K562 (cell line): Measurements from ENCODE around the gene USP13. TPM values are rescaled to one million over a fixed set of nuclear protein-coding genes. Genes with fewer than 3 reads are reported as not detected.

ENCODE experiments used
- ATAC-seq: fragments of 200-7000 bp; cut with Tn5 transposase; 3 replicates; pipeline ENCODE4 v1.9.1; 2020; ENCODE audit warnings: moderate library complexity
- BruUV-seq: library from RNA; stranded (reverse); fragments of 400-500 nt; replicated peaks from 2 replicates; lab custom pipeline; 2021; lab: Mats Ljungman, UMichigan
- CTCF ChIA-PET: fragments of 300-600 bp; formaldehyde crosslinking; extraction: SDS; loops from one replicate; lab custom pipeline; 2021; ENCODE audit warnings: low intra/inter-chr PET ratio; lab: Yijun Ruan, JAX
- POLR2A ChIA-PET: fragments of 300-600, 350-650 bp; sonication (Branson Sonifier 250); formaldehyde crosslinking; extraction: SDS; loops from one replicate; lab custom pipeline; 2021; ENCODE audit warnings: antibody characterized with exemption, inconsistent platforms; lab: Yijun Ruan, JAX
- DNase-seq, 4 experiments: peaks; one replicate each; pipeline versions ENCODE4 v3.0.0 to v3.0.0-alpha.2; 2011 to 2018; ENCODE audit warnings: low spot score in 3 of 4, mixed read lengths in 3 of 4; ENCODE audit errors: extremely low read depth in 1 of 4
- FAIRE-seq: peaks from 2 replicates; lab custom pipeline; 2011; peaks lifted over from hg19 to GRCh38; lab: Jason Lieb, UNC
- H2AFZ ChIP-seq: 2 replicates; pipeline ENCODE4 v1.6.0; 2011; ENCODE audit warnings: low read depth, low read length, control low read depth, inconsistent platforms
- H3K27ac ChIP-seq: fragments of 200-600 bp; 3 replicates; pipeline ENCODE4 v1.8.0; 2011; ENCODE audit warnings: low read depth, mild to moderate bottlenecking, control low read depth, inconsistent platforms, low read length, moderate library complexity, mixed read lengths; ENCODE audit errors: extremely low read depth
- H3K27me3 ChIP-seq, 2 experiments: fragments of 300-600 bp in 1 of 2; 2 replicates in 1 of 2; 3 replicates in 1 of 2; pipeline versions ENCODE4 v1.6.0 to v1.8.0; 2011; ENCODE audit warnings: inconsistent platforms in 2 of 2, low read length in 2 of 2, mild to moderate bottlenecking in 1 of 2, mixed read lengths in 1 of 2, moderate library complexity in 1 of 2; ENCODE audit not compliant: control insufficient read depth in 2 of 2, insufficient read depth in 2 of 2
- H3K36me3 ChIP-seq: fragments of 300-600 bp; 3 replicates; pipeline ENCODE4 v1.8.0; 2011; ENCODE audit warnings: mild to moderate bottlenecking, low read length, inconsistent platforms; ENCODE audit not compliant: control insufficient read depth, insufficient read depth
- H3K4me1 ChIP-seq, 2 experiments: fragments of 200-600 bp in 1 of 2; replicated peaks in 1 of 2; 2 replicates in 1 of 2; 3 replicates in 1 of 2; pipeline versions ENCODE4 v1.5.1 to v1.8.0; 2011; ENCODE audit warnings: inconsistent platforms in 2 of 2, low read length in 2 of 2, mild to moderate bottlenecking in 1 of 2, mixed read lengths in 1 of 2, moderate library complexity in 1 of 2; ENCODE audit not compliant: control insufficient read depth in 2 of 2, insufficient read depth in 2 of 2
- H3K4me2 ChIP-seq: 2 replicates; pipeline ENCODE4 v1.6.1; 2011; ENCODE audit warnings: low read length, control low read depth, inconsistent platforms, mixed read lengths; ENCODE audit not compliant: insufficient read depth
- H3K4me3 ChIP-seq: fragments of 200-600 bp; sonication (generic), shearing (Covaris generic); 2 replicates; pipeline ENCODE4 v1.5.1; 2016; ENCODE audit warnings: control low read depth, inconsistent platforms
- H3K79me2 ChIP-seq: fragments of 200-600 bp; 3 replicates; pipeline ENCODE4 v1.8.0; 2011; ENCODE audit warnings: low read length, inconsistent platforms; ENCODE audit not compliant: control insufficient read depth, insufficient read depth
- H3K9ac ChIP-seq, 2 experiments: 2 replicates each; pipeline versions ENCODE4 v1.6.0 to v1.6.1; 2011; ENCODE audit warnings: low read depth in 2 of 2, low read length in 2 of 2, control low read depth in 1 of 2, inconsistent platforms in 1 of 2, mild to moderate bottlenecking in 1 of 2, mixed read lengths in 1 of 2; ENCODE audit not compliant: insufficient read depth in 1 of 2
- H3K9me1 ChIP-seq: one replicate; pipeline ENCODE4 v1.6.0; 2011; ENCODE audit warnings: inconsistent platforms, mild to moderate bottlenecking, low read length, moderate library complexity; ENCODE audit not compliant: control insufficient read depth, insufficient read depth
- H3K9me3 ChIP-seq: replicated peaks from 2 replicates; pipeline ENCODE4 v1.5.1; 2011; ENCODE audit warnings: low read depth, low read length, inconsistent platforms; ENCODE audit not compliant: control insufficient read depth, insufficient read depth
- H4K20me1 ChIP-seq: replicated peaks from 2 replicates; pipeline ENCODE4 v1.6.1; 2011; ENCODE audit warnings: low read length, inconsistent platforms, mixed read lengths; ENCODE audit not compliant: control insufficient read depth, insufficient read depth
- CGGBP1 ChIP-seq: fragments of 250-450 bp; sonication (Bioruptor Pico); IDR thresholded peaks from 2 replicates; pipeline ENCODE4 v1.9.0; 2021; ENCODE audit warnings: mild to moderate bottlenecking
- ILF3 ChIP-seq: fragments of 450-650 bp; IDR thresholded peaks from 2 replicates; pipeline ENCODE4 v1.6.1; 2018; ENCODE audit warnings: antibody characterized with exemption, mild to moderate bottlenecking, moderate library complexity, borderline replicate concordance
- MEIS2 ChIP-seq: fragments of 450-650 bp; IDR thresholded peaks from 2 replicates; pipeline ENCODE4 v1.6.1; 2014; ENCODE audit warnings: mild to moderate bottlenecking; ENCODE audit not compliant: partially characterized antibody
- NBN ChIP-seq: fragments of 450-650 bp; IDR thresholded peaks from 2 replicates; pipeline ENCODE4 v1.6.1; 2016; ENCODE audit warnings: low read depth, mild to moderate bottlenecking
- NCOA1 ChIP-seq: fragments of 450-650 bp; IDR thresholded peaks from 2 replicates; pipeline ENCODE4 v1.6.1; 2016; ENCODE audit warnings: low read depth
- SFPQ ChIP-seq: fragments of 200-400 bp; formaldehyde crosslinking; IDR thresholded peaks from 2 replicates; pipeline ENCODE4 v1.6.1; 2017; ENCODE audit warnings: mild to moderate bottlenecking, low read depth, low read length, moderate library complexity
- SRSF9 ChIP-seq: fragments of 200-400 bp; formaldehyde crosslinking; IDR thresholded peaks from 2 replicates; pipeline ENCODE4 v1.6.1; 2017; ENCODE audit warnings: low read depth, low read length, borderline replicate concordance
- XRCC4 ChIP-seq: IDR thresholded peaks from one replicate; pipeline ENCODE4 v1.6.1; 2011; ENCODE audit not compliant: insufficient read depth, insufficient read length; ENCODE audit errors: extremely low read depth
- WGBS: fragments of 100-300 bp; shearing (Covaris generic); methylation state at CpG from one replicate; pipeline ENCODE4 v1.1.6; 2016; ENCODE audit warnings: low coverage, mixed read lengths; ENCODE audit not compliant: insufficient coverage; ENCODE audit errors: missing lambda C conversion rate; 5-methylcytosine and 5-hydroxymethylcytosine counted together
- in situ Hi-C: fragments of 300-500 bp; cut with MboI; formaldehyde crosslinking; loops from 4 replicates; pipeline ENCODE4 v1.15.0; 2018; ENCODE audit warnings: inconsistent platforms, mixed read lengths
- intact Hi-C: fragments of 100-400 bp; cut with micrococcal nuclease; formaldehyde crosslinking; loops from 2 replicates; pipeline ENCODE4 v1.14.2; 2022
- polyA plus RNA-seq, 8 experiments: library from polyadenylated mRNA; depleted of rRNA in 4 of 8; stranded (reverse) in 5 of 8; unstranded in 3 of 8; fragments of >200 nt; fragmentation: Nextera tagmentation in 2 of 8; fragmentation: Illumina TruSeq in 1 of 8; extraction: Ambion mirVana in 2 of 8; extraction: Trizol in 1 of 8; gene quantifications; 2 replicates each; pipeline versions ENCODE4 v1.2.1 to v1.2.3, GENCODE V29; 2011 to 2014; ENCODE audit warnings: inconsistent platforms in 1 of 8, missing spikeins in 1 of 8
- total RNA-seq, 7 experiments: library from RNA; depleted of rRNA in 6 of 7; stranded (reverse); fragments of >200 nt in 6 of 7; fragmentation: Illumina TruSeq in 2 of 7; extraction: Trizol in 2 of 7; gene quantifications; 2 replicates each; pipeline versions ENCODE4 v1.2.1 to v1.2.3, GENCODE V29; 2011 to 2021; ENCODE audit warnings: low replicate concordance in 1 of 7

The USP13 gene
- total and polyA plus RNA-seq, 9 of the 15 experiments (the other 6 are each of a cell fraction or from before 2014, with no cell fraction given): 0.11 to 2.3 (median 0.51) TPM

GRCh38 chr3:179794355-179794754 lies 141.5 kb downstream of the USP13 start:
- in situ Hi-C loops: no loop called here
- no peak for FAIRE-seq
- no peak for DNase-seq
- Histone ChIP-seq H3K9me3 (no peaks in the 10 kb centered on the region), H3K36me3 (no peaks in the 10 kb centered on the region), H3K27ac (no peak overlapping the region), H2AFZ (no peak overlapping the region), H3K9ac (no peak overlapping the region), H3K27me3 (no peaks in the 10 kb centered on the region), H3K9me1 (no peaks in the 10 kb centered on the region), H3K79me2 (no peaks in the 10 kb centered on the region), H4K20me1 (no peaks in the 10 kb centered on the region), H3K4me1 (no peaks in the 10 kb centered on the region), H3K4me3 (no peak overlapping the region), H3K4me2 (no peak overlapping the region)
- TF ChIP-seq ILF3 (no peak), NBN (no peak), NCOA1 (no peak), SRSF9 (no peak), XRCC4 (no peak), SFPQ (no peak), CGGBP1 (CRISPR knock-in tag) (no peak), MEIS2 (no peak)
- POLR2A ChIA-PET: no interaction called here
- CTCF ChIA-PET: no interaction called here
- BruUV-seq: no TSS peak
- intact Hi-C loops: no loop called here
- no peak for ATAC-seq
- WGBS: 0% methylated on average over 4 of the region's 4 CpGs
